Upper lobe of right lung (tissue), 1 donor: ENCODE results near the gene PITPNB. TPM values are rescaled to one million over a fixed set of nuclear protein-coding genes. Genes with fewer than 3 reads are reported as not detected.

ENCODE experiments used
- ATAC-seq: fragments of 200-7000 bp; cut with Tn5 transposase; one replicate; pipeline ENCODE4 v1.9.1; 2020; ENCODE audit warnings: mild to moderate bottlenecking, moderate library complexity
- DNase-seq: peaks from one replicate; pipeline ENCODE4 v3.0.0-alpha.2; 2020
- H3K27ac ChIP-seq: fragments of 200-600 bp; one replicate; pipeline ENCODE4 v1.8.0; 2022
- H3K27me3 ChIP-seq: fragments of 200-600 bp; one replicate; pipeline ENCODE4 v1.8.0; 2022; ENCODE audit warnings: mild to moderate bottlenecking
- H3K36me3 ChIP-seq: fragments of 200-600 bp; one replicate; pipeline ENCODE4 v1.8.0; 2022
- H3K4me1 ChIP-seq: fragments of 200-600 bp; one replicate; pipeline ENCODE4 v1.8.0; 2022
- H3K4me3 ChIP-seq: fragments of 200-600 bp; one replicate; pipeline ENCODE4 v1.8.0; 2022; ENCODE audit warnings: mild to moderate bottlenecking
- H3K9me3 ChIP-seq: fragments of 200-600 bp; one replicate; pipeline ENCODE4 v1.8.0; 2022
- intact Hi-C: fragments of 100-400 bp; cut with DNase I; formaldehyde crosslinking; loops from one replicate; pipeline ENCODE4 v1.11.0; 2022
- total RNA-seq: library from RNA; stranded (reverse); fragmentation: NEBNext Ultra II Directional; extraction: Animal tissue kit (Norgen Biotek cat#: 25700); gene quantifications from one replicate; pipeline ENCODE4 v1.2.1, GENCODE V29; 2021
- TF ChIP-seq, protein P1 (sequence below): fragments of 200-600 bp; IDR thresholded peaks from one replicate; pipeline ENCODE4 v1.8.0; 2022; ENCODE audit warnings: antibody characterized with exemption
- donor health status: DM: no; HTN: yes; CAD: no; lungs with severe emphysema.

The PITPNB gene
- total RNA-seq, 1 donor from 2014 or later, result 73.8 TPM

DNA sequence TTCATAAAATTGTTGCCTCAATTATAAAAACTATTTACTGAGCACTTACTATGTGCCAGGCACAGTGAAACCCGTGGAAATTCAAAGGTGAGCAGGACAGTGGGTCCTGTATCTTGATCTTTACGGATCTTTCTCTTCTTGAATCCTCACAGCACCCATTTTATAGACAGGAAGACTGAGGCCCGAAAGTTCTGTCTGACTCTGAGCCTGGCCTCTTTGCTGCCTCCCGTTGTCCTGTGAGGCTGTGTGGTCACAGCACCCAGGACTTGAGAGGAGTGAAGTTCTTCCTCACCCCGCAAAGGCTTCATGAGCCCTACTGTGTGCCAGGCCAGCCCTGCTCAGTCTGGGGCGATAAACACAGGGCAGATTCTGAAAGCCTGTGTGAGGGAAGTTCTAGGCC, 104.1 kb downstream of the PITPNB start:
- Histone ChIP-seq H3K36me3 (no peaks in the 10 kb centered on the region), H3K4me3 (no peak overlapping the region), H3K9me3 (no peaks in the 10 kb centered on the region), H3K4me1 (peaks cover 10% of the 10 kb centered on the region), H3K27ac (no peak overlapping the region), H3K27me3 (no peaks in the 10 kb centered on the region)
- ATAC-seq, result no peak
- TF ChIP-seq, protein P1, sequence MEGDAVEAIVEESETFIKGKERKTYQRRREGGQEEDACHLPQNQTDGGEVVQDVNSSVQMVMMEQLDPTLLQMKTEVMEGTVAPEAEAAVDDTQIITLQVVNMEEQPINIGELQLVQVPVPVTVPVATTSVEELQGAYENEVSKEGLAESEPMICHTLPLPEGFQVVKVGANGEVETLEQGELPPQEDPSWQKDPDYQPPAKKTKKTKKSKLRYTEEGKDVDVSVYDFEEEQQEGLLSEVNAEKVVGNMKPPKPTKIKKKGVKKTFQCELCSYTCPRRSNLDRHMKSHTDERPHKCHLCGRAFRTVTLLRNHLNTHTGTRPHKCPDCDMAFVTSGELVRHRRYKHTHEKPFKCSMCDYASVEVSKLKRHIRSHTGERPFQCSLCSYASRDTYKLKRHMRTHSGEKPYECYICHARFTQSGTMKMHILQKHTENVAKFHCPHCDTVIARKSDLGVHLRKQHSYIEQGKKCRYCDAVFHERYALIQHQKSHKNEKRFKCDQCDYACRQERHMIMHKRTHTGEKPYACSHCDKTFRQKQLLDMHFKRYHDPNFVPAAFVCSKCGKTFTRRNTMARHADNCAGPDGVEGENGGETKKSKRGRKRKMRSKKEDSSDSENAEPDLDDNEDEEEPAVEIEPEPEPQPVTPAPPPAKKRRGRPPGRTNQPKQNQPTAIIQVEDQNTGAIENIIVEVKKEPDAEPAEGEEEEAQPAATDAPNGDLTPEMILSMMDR, result no peak
- no peak for DNase-seq
- intact Hi-C loops, result no loop called here

DNA sequence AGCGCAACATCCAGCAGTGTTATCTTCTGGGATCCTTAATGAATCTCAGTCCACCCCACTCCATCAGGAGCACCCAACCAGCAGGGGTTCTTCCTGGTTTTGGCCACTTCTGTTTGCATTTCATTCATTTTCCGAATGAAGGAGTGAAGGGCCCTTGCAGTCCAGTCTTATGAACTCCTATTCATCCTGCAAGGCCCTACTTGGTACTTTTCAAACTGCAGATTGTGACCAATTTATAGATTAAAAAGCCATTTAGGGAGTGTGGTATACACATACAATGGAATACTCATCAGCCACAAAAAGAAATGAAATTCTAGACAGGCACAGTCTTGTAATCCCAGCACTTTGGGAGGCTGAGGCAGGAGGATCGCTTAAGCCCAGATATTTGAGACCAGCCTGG, 107.3 kb downstream of the PITPNB start:
- TF ChIP-seq, protein P1, result no peak
- intact Hi-C loops, result no loop called here
- Histone ChIP-seq H3K27me3 (no peaks in the 10 kb centered on the region), H3K36me3 (no peaks in the 10 kb centered on the region), H3K27ac (no peak overlapping the region), H3K4me1 (peaks cover 10% of the 10 kb centered on the region), H3K9me3 (no peaks in the 10 kb centered on the region), H3K4me3 (no peak overlapping the region)
- DNase-seq, result no peak
- ATAC-seq, result no peak

DNA sequence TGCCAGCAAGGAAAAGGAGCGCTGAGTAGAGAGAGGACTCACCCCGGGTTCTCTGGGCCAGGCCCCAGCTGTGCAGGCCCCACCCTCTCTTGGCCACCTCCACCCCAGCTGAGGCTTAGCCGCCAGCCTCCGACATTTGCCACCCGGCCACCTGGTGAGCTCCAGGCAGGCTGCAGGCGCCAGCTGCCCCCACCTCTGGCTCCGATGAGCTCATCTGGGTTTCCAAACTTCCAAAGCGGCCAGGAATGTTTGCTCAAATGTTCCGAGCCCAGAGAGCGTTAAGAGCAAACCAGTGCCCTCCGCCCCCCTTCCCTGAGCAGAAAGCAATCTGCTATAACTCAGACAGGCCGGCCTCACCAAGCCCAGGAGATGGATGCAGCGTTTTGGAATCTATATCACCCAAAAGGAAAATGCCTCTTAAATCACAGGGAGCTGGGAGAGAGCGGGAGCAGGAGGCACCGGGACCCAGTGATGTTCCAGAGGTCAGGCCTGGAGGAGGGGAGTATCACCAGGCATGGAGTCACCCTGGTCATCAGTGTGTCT, 108.4 kb downstream of the PITPNB start:
- intact Hi-C loops, result no loop called here
- H3K4me3 ChIP-seq, result no peak overlapping the region
- H3K4me1 ChIP-seq, result peaks cover 10% of the 10 kb centered on the region
- TF ChIP-seq, protein P1, result no peak
- H3K27ac ChIP-seq, result no peak overlapping the region
- peak; percentile 64 for ATAC-seq
- DNase-seq, result no peak
- no peaks in the 10 kb centered on the region for H3K36me3 ChIP-seq
- H3K27me3 ChIP-seq, result no peaks in the 10 kb centered on the region
- no peaks in the 10 kb centered on the region for H3K9me3 ChIP-seq

DNA sequence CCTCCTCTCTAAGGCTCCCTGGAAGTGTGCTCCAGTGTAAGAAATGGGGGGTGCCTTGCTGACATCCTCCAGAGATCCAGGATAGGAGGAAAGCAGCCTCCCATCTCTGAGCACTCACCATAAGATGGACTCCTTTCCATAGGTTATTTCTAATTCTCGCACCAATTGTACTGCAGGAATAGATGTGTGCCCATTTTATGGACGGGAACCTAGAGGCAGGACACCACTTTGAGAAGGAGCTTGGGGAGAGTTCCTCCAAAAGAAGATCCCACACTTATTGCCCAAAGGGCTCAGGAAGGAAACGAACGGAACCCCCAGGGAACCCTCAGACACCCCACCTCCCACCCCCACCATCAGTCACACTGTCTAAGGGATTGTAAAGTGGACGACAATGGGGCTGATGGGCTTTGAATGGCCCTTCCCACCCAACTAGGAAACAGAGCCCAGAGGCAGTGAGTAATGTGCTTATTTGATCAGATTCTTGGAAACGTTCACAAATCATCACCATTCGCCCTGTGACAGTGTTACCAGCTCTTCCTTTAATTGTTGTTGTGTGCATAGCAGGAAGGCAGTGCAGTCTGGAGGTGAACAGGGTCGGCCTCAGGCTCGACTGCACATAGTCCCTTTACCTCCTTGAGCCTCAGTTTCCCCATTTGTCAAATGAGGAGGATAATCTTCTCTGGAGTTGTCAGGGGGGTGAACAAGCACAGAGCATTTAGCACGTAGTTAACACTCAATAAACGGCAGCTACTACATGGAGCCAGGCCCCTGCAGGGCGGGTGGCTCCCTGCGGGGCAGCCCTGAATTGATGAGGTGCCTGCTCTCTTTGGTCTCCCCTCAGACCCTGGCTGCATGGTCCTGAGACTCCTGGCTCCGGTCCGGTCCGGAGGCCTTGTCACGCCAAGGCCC, 109.1 kb downstream of the PITPNB start:
- H3K27me3 ChIP-seq, result no peaks in the 10 kb centered on the region
- ATAC-seq, result no peak
- no peaks in the 10 kb centered on the region for H3K36me3 ChIP-seq
- no peak for DNase-seq
- H3K4me3 ChIP-seq, result no peak overlapping the region
- intact Hi-C loops, result loop anchor here (10.0 kb wide), 1 partner anchor 1055 kb away; no protein-coding TSS in a partner anchor
- peaks cover 10% of the 10 kb centered on the region for H3K4me1 ChIP-seq
- TF ChIP-seq, protein P1, result no peak
- H3K27ac ChIP-seq, result no peak overlapping the region
- no peaks in the 10 kb centered on the region for H3K9me3 ChIP-seq

DNA sequence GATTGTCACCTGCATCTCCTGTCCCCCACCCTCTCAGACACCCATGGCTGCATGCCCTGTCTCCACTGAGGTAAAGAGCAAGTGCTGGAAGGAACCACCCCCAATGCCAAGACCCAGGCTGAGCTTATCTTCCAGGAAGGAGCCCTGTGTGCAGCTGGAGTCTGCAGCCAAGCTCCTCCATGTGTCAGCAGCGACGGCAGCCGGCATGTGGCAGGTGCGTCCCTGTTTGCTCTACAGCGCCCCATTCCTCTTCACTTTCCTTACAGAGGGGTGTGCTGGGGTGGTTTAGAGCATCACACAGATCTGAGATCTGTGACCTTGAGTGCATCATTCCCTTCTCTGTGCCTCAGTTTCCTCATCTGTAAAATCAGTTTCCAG, 109.8 kb downstream of the PITPNB start:
- Histone ChIP-seq H3K9me3 (no peaks in the 10 kb centered on the region), H3K4me3 (no peak overlapping the region), H3K36me3 (no peaks in the 10 kb centered on the region), H3K27me3 (no peaks in the 10 kb centered on the region), H3K27ac (no peak overlapping the region), H3K4me1 (peaks cover 10% of the 10 kb centered on the region)
- ATAC-seq (no peak), DNase-seq (no peak)
- TF ChIP-seq, protein P1, result no peak
- intact Hi-C loops, result loop anchor here (10.0 kb wide), 1 partner anchor 1054 kb away; no protein-coding TSS in a partner anchor
